Skeletal muscle tissue (tissue), 4 donors: ENCODE measurements around the gene NAPSA. TPM values are rescaled to one million over a fixed set of nuclear protein-coding genes. Genes with fewer than 3 reads are reported as not detected.

ENCODE experiments used
- H3K27ac ChIP-seq: one replicate; pipeline ENCODE4 v1.7.0; 2013; ENCODE audit warnings: mild to moderate bottlenecking, low read depth, low read length, inconsistent platforms
- H3K27me3 ChIP-seq, 3 donors: one replicate each; pipeline ENCODE4 v1.7.0; 2013; ENCODE audit warnings: low read length in 3 of 3; ENCODE audit not compliant: control insufficient read depth in 3 of 3, insufficient read depth in 3 of 3
- H3K36me3 ChIP-seq, 3 donors: one replicate each; pipeline ENCODE4 v1.7.0; 2013; ENCODE audit warnings: low read length in 3 of 3; ENCODE audit not compliant: control insufficient read depth in 3 of 3, insufficient read depth in 3 of 3
- H3K4me1 ChIP-seq, 3 donors: one replicate each; pipeline ENCODE4 v1.7.0; 2013; ENCODE audit warnings: low read length in 3 of 3, mild to moderate bottlenecking in 3 of 3; ENCODE audit not compliant: control insufficient read depth in 3 of 3, insufficient read depth in 3 of 3
- H3K4me3 ChIP-seq, 3 donors: one replicate each; pipeline ENCODE4 v1.7.0; 2013; ENCODE audit warnings: low read length in 3 of 3
- H3K9ac ChIP-seq, 3 donors: one replicate each; pipeline ENCODE4 v1.7.0; 2013; ENCODE audit warnings: low read length in 3 of 3, mild to moderate bottlenecking in 3 of 3, moderate library complexity in 2 of 3, low read depth in 1 of 3
- H3K9me3 ChIP-seq, 3 donors: one replicate each; pipeline ENCODE4 v1.7.0; 2013; ENCODE audit warnings: low read length in 3 of 3; ENCODE audit not compliant: control insufficient read depth in 3 of 3
- total RNA-seq: library from RNA; depleted of rRNA; stranded (reverse); fragments of >200 nt; gene quantifications from one replicate; pipeline ENCODE4 v1.2.3, GENCODE V29; 2014
- donor health status: Osteomylitis.

NAPSA gene
- not detected for total RNA-seq

GRCh38 chr19:50365434-50366306 is at the start of gene NAPSA:
Gene NAPSA, minus strand, starts transcription at chr19:50365639. Its CDS starts 18 bp downstream, at chr19:50365621.
- H3K27ac ChIP-seq, result no peak within 1 kb of the TSS
- H3K4me1 ChIP-seq, result peaks cover 3 to 14% (median 7%) of the 10 kb centered on the region in 3 donors
- no peak within 1 kb of the TSS for H3K4me3 ChIP-seq
- H3K9ac ChIP-seq, result no peak within 1 kb of the TSS
- no peaks in the 10 kb centered on the region for H3K9me3 ChIP-seq
- H3K36me3 ChIP-seq, result no peaks in the 10 kb centered on the region
- H3K27me3 ChIP-seq, result no peaks in the 10 kb centered on the region

- H3K4me1 ChIP-seq, result peaks cover 2 to 4% (median 3%) of the 10 kb centered on the region in 3 donors
- no peak overlapping the region for H3K4me3 ChIP-seq
- H3K9me3 ChIP-seq, result no peaks in the 10 kb centered on the region
- H3K9ac ChIP-seq, result no peak overlapping the region
- H3K27me3 ChIP-seq, result peaks cover 0 to 7% (median 4%) of the 10 kb centered on the region in 3 donors
- no peak overlapping the region for H3K27ac ChIP-seq
- peaks cover 2 to 9% (median 8%) of the 10 kb centered on the region in 3 donors for H3K36me3 ChIP-seq
Measured at GRCh38 chr19:50413531-50413930, 48.1 kb upstream of the NAPSA start.

- Histone ChIP-seq H3K27ac (no peak overlapping the region), H3K4me1 (peaks cover 2 to 3% (median 3%) of the 10 kb centered on the region in 3 donors), H3K36me3 (peaks cover 2 to 9% (median 8%) of the 10 kb centered on the region in 3 donors), H3K9ac (no peak overlapping the region), H3K27me3 (peaks cover 0 to 4% (median 1%) of the 10 kb centered on the region in 3 donors), H3K9me3 (no peaks in the 10 kb centered on the region), H3K4me3 (no peak overlapping the region)
Measured at GRCh38 chr19:50413096-50413495, 47.7 kb upstream of the NAPSA start.

GRCh38 chr19:50412419-50412818 is 47.0 kb upstream of the NAPSA start:
- no peaks in the 10 kb centered on the region for H3K9me3 ChIP-seq
- no peaks in the 10 kb centered on the region for H3K27me3 ChIP-seq
- peaks cover 2 to 3% (median 3%) of the 10 kb centered on the region in 3 donors for H3K4me1 ChIP-seq
- no peak overlapping the region for H3K9ac ChIP-seq
- H3K27ac ChIP-seq, result no peak overlapping the region
- peaks cover 2 to 9% (median 8%) of the 10 kb centered on the region in 3 donors for H3K36me3 ChIP-seq
- no peak overlapping the region for H3K4me3 ChIP-seq

GRCh38 chr19:50410109-50410508 is 44.7 kb upstream of the NAPSA start:
- Histone ChIP-seq H3K4me1 (peaks cover 2 to 3% (median 3%) of the 10 kb centered on the region in 3 donors), H3K4me3 (no peak overlapping the region), H3K36me3 (peaks cover 5 to 18% (median 10%) of the 10 kb centered on the region in 3 donors)

GRCh38 chr19:50409347-50409746 is 43.9 kb upstream of the NAPSA start:
- H3K36me3 ChIP-seq, result peaks cover 5 to 18% (median 10%) of the 10 kb centered on the region in 3 donors
- H3K27me3 ChIP-seq, result no peaks in the 10 kb centered on the region
- no peaks in the 10 kb centered on the region for H3K4me1 ChIP-seq
- no peak overlapping the region for H3K27ac ChIP-seq
- no peak overlapping the region for H3K9ac ChIP-seq
- H3K9me3 ChIP-seq, result no peaks in the 10 kb centered on the region
- no peak overlapping the region for H3K4me3 ChIP-seq

More at GRCh38 chr19:50410109-50410508, 44.7 kb upstream of the NAPSA start:
- Histone ChIP-seq H3K27me3 (no peaks in the 10 kb centered on the region), H3K9ac (no peak overlapping the region), H3K9me3 (no peaks in the 10 kb centered on the region), H3K27ac (no peak overlapping the region)

GRCh38 chr19:50406829-50407228 is 41.4 kb upstream of the NAPSA start:
- no peak overlapping the region for H3K27ac ChIP-seq
- H3K4me1 ChIP-seq, result no peaks in the 10 kb centered on the region
- H3K9ac ChIP-seq, result no peak overlapping the region
- H3K9me3 ChIP-seq, result no peaks in the 10 kb centered on the region
- H3K4me3 ChIP-seq, result no peak overlapping the region
- H3K27me3 ChIP-seq, result no peaks in the 10 kb centered on the region
- H3K36me3 ChIP-seq, result peaks cover 8 to 18% (median 15%) of the 10 kb centered on the region in 3 donors

GRCh38 chr19:50406156-50406820 is 40.8 kb upstream of the NAPSA start:
- Histone ChIP-seq H3K4me3 (no peak overlapping the region), H3K9me3 (no peaks in the 10 kb centered on the region), H3K27me3 (no peaks in the 10 kb centered on the region), H3K9ac (no peak overlapping the region), H3K36me3 (peaks cover 8 to 18% (median 15%) of the 10 kb centered on the region in 3 donors), H3K4me1 (no peaks in the 10 kb centered on the region), H3K27ac (no peak overlapping the region)

GRCh38 chr19:50402544-50403301 is 37.3 kb upstream of the NAPSA start:
- H3K4me1 ChIP-seq, result no peaks in the 10 kb centered on the region
- no peak overlapping the region for H3K4me3 ChIP-seq
- H3K9me3 ChIP-seq, result no peaks in the 10 kb centered on the region
- H3K36me3 ChIP-seq, result peaks cover 6 to 9% (median 7%) of the 10 kb centered on the region in 3 donors
- H3K27ac ChIP-seq, result no peak overlapping the region
- H3K9ac ChIP-seq, result no peak overlapping the region
- no peaks in the 10 kb centered on the region for H3K27me3 ChIP-seq
